H1 (cell line): ENCODE measurements around the gene OSBPL6. TPM values are rescaled to one million over a fixed set of nuclear protein-coding genes. Genes with fewer than 3 reads are reported as not detected.

Experiments used
- CTCF ChIA-PET: fragments of 300-600 bp; sonication (Branson Sonifier 250); formaldehyde crosslinking; loops from one replicate; lab custom pipeline; 2021; ENCODE audit not compliant: partially characterized antibody; lab: Charles Lee
- POLR2A ChIA-PET: fragments of 300-600 bp; sonication (Branson Sonifier 250); formaldehyde crosslinking; loops from one replicate; lab custom pipeline; 2021; ENCODE audit warnings: inconsistent platforms; ENCODE audit not compliant: partially characterized antibody; lab: Charles Lee
- DNase-seq, 2 experiments: peaks; one replicate each; pipeline versions ENCODE4 v3.0.0 to v3.0.0-alpha.2; 2010 to 2022; ENCODE audit warnings: low spot score in 2 of 2, low read depth in 1 of 2, mixed read lengths in 1 of 2
- FAIRE-seq: peaks from 2 replicates; lab custom pipeline; 2011; peaks lifted over from hg19 to GRCh38; lab: Jason Lieb, UNC
- H2AFZ ChIP-seq: 2 replicates; pipeline ENCODE4 v1.8.1; 2012; ENCODE audit warnings: low read length, inconsistent platforms
- H2AK5ac ChIP-seq: 2 replicates; pipeline ENCODE4 v1.6.1; 2013; ENCODE audit warnings: low read depth, low read length
- H2BK120ac ChIP-seq: replicated peaks from 2 replicates; pipeline ENCODE3; 2013; ENCODE audit warnings: low read depth, low read length, inconsistent platforms
- H2BK12ac ChIP-seq: 2 replicates; pipeline ENCODE4 v1.6.1; 2013; ENCODE audit warnings: low read depth, low read length
- H2BK15ac ChIP-seq: 2 replicates; pipeline ENCODE4 v1.6.1; 2013; ENCODE audit warnings: low read length
- H2BK20ac ChIP-seq: 2 replicates; pipeline ENCODE4 v1.6.1; 2013; ENCODE audit warnings: low read length
- H2BK5ac ChIP-seq: 2 replicates; pipeline ENCODE4 v1.6.1; 2013; ENCODE audit warnings: low read depth, low read length
- H3K14ac ChIP-seq: 2 replicates; pipeline ENCODE4 v1.6.1; 2013; ENCODE audit warnings: inconsistent platforms; ENCODE audit not compliant: insufficient read length
- H3K18ac ChIP-seq: 2 replicates; pipeline ENCODE4 v1.6.1; 2013; ENCODE audit warnings: low read length; ENCODE audit errors: extremely low read depth
- H3K23ac ChIP-seq: 2 replicates; pipeline ENCODE4 v1.6.1; 2013; ENCODE audit warnings: inconsistent platforms; ENCODE audit not compliant: insufficient read length
- H3K23me2 ChIP-seq: 2 replicates; pipeline ENCODE4 v1.6.1; 2013; ENCODE audit warnings: low read depth, low read length
- H3K27ac ChIP-seq: 2 replicates; pipeline ENCODE4 v1.6.1; 2011; ENCODE audit warnings: low read depth, low read length, inconsistent platforms
- H3K27me3 ChIP-seq, 4 experiments: replicated peaks in 1 of 4; 1 replicate in 1 of 4; 2 replicates in 3 of 4; pipeline versions ENCODE4 v1.6.1 to v1.8.1; 2011 to 2013; ENCODE audit warnings: low read length in 3 of 4, mild to moderate bottlenecking in 3 of 4, inconsistent platforms in 2 of 4, mixed read lengths in 2 of 4, moderate library complexity in 1 of 4; ENCODE audit not compliant: control insufficient read depth in 3 of 4, insufficient read depth in 3 of 4; ENCODE audit errors: extremely low read depth in 1 of 4
- H3K36me3 ChIP-seq, 4 experiments: 2 replicates each; pipeline versions ENCODE4 v1.6.1 to v1.8.1; 2011 to 2013; ENCODE audit warnings: mild to moderate bottlenecking in 4 of 4, low read length in 3 of 4, moderate library complexity in 2 of 4, control low read depth in 1 of 4, inconsistent platforms in 1 of 4; ENCODE audit not compliant: insufficient read depth in 4 of 4, control insufficient read depth in 2 of 4
- H3K4ac ChIP-seq: replicated peaks from 2 replicates; pipeline ENCODE3; 2013; ENCODE audit warnings: low read length, low read depth, mixed read lengths, inconsistent platforms; ENCODE audit not compliant: insufficient read length
- H3K4me1 ChIP-seq, 4 experiments: replicated peaks in 1 of 4; 1 replicate in 1 of 4; 2 replicates in 3 of 4; pipeline versions ENCODE4 v1.6.1 to v1.8.1; 2011 to 2013; ENCODE audit warnings: low read length in 3 of 4, inconsistent platforms in 2 of 4, mixed read lengths in 1 of 4; ENCODE audit not compliant: insufficient read depth in 4 of 4, control insufficient read depth in 3 of 4
- H3K4me2 ChIP-seq, 2 experiments: 2 replicates each; pipeline versions ENCODE4 v1.6.1 to v1.8.1; 2011 to 2013; ENCODE audit warnings: low read depth in 2 of 2, low read length in 2 of 2, control low read depth in 1 of 2, inconsistent platforms in 1 of 2, mild to moderate bottlenecking in 1 of 2; ENCODE audit not compliant: insufficient read depth in 1 of 2
- H3K4me3 ChIP-seq, 4 experiments: fragments of 200-600, 300-600 bp in 1 of 4; sonication (generic), shearing (Covaris generic), sonication (Bioruptor Twin) in 1 of 4; 2 replicates each; pipeline versions ENCODE4 v1.5.1 to v1.8.1; 2011 to 2016; ENCODE audit warnings: low read length in 4 of 4, low read depth in 3 of 4, control low read depth in 2 of 4, inconsistent platforms in 2 of 4, mild to moderate bottlenecking in 2 of 4, mixed read lengths in 1 of 4, moderate library complexity in 1 of 4; ENCODE audit not compliant: insufficient read depth in 2 of 4; ENCODE audit errors: extremely low read depth in 1 of 4
- H3K56ac ChIP-seq: replicated peaks from 2 replicates; pipeline ENCODE3; 2013; ENCODE audit warnings: low read depth, mild to moderate bottlenecking, mixed read lengths, low read length, inconsistent platforms; ENCODE audit not compliant: insufficient read length
- H3K79me1 ChIP-seq: 2 replicates; pipeline ENCODE4 v1.6.1; 2013; ENCODE audit warnings: low read depth, low read length, control low read depth
- H3K79me2 ChIP-seq, 2 experiments: 2 replicates each; pipeline versions ENCODE4 v1.6.1 to v1.8.1; 2012 to 2013; ENCODE audit warnings: low read length in 2 of 2, mild to moderate bottlenecking in 2 of 2, inconsistent platforms in 1 of 2; ENCODE audit not compliant: insufficient read depth in 2 of 2, control insufficient read depth in 1 of 2
- H3K9ac ChIP-seq, 4 experiments: replicated peaks in 1 of 4; 1 replicate in 1 of 4; 2 replicates in 3 of 4; pipeline versions ENCODE4 v1.6.1 to v1.8.1; 2011 to 2013; ENCODE audit warnings: low read depth in 3 of 4, low read length in 3 of 4, control low read depth in 2 of 4, mild to moderate bottlenecking in 2 of 4, moderate library complexity in 2 of 4, inconsistent platforms in 1 of 4; ENCODE audit errors: extremely low read depth in 1 of 4
- H3K9me3 ChIP-seq, 2 experiments: 2 replicates each; pipeline versions ENCODE4 v1.6.1 to v1.8.1; 2012 to 2013; ENCODE audit warnings: mild to moderate bottlenecking in 2 of 2, moderate library complexity in 2 of 2, control low read depth in 1 of 2, inconsistent platforms in 1 of 2, low read depth in 1 of 2, low read length in 1 of 2, mixed read lengths in 1 of 2; ENCODE audit not compliant: insufficient read depth in 2 of 2
- H4K20me1 ChIP-seq, 2 experiments: replicated peaks in 1 of 2; 2 replicates each; pipeline versions ENCODE3 to v1.8.1; 2011 to 2013; ENCODE audit warnings: inconsistent platforms in 2 of 2, low read length in 2 of 2, mild to moderate bottlenecking in 1 of 2; ENCODE audit not compliant: insufficient read depth in 2 of 2, control insufficient read depth in 1 of 2
- H4K5ac ChIP-seq: 2 replicates; pipeline ENCODE4 v1.6.1; 2013; ENCODE audit warnings: low read length, low read depth, mixed read lengths, inconsistent platforms; ENCODE audit not compliant: insufficient read length
- H4K8ac ChIP-seq: 2 replicates; pipeline ENCODE4 v1.8.0; 2013; ENCODE audit warnings: mild to moderate bottlenecking, moderate library complexity, low read length, inconsistent platforms; ENCODE audit not compliant: insufficient read depth; ENCODE audit errors: extremely low read depth
- H4K91ac ChIP-seq: replicated peaks from 2 replicates; pipeline ENCODE3; 2013; ENCODE audit warnings: low read length, mixed read lengths, inconsistent platforms; ENCODE audit not compliant: insufficient read length
- CHD2 ChIP-seq: IDR thresholded peaks from 2 replicates; pipeline ENCODE4 v1.6.1; 2012; ENCODE audit warnings: low read length, improper control_type of control experiment
- KDM1A ChIP-seq: fragments of 200-600, 300-600 bp; sonication (generic); IDR thresholded peaks from 2 replicates; pipeline ENCODE4 v1.7.1; 2016; ENCODE audit warnings: mild to moderate bottlenecking, low read length, borderline replicate concordance
- NANOG ChIP-seq: IDR thresholded peaks from 2 replicates; pipeline ENCODE4 v1.6.1; 2011; ENCODE audit warnings: low read length, low read depth, mild to moderate bottlenecking, inconsistent platforms; ENCODE audit not compliant: insufficient read depth, poor library complexity, severe bottlenecking
- PHF8 ChIP-seq: fragments of 200-600 bp; sonication (generic); conservative IDR thresholded peaks from 2 replicates; pipeline ENCODE4 v1.7.1; 2012; ENCODE audit warnings: low read depth, mild to moderate bottlenecking, inconsistent platforms, low read length, moderate library complexity
- RBBP5 ChIP-seq: IDR thresholded peaks from 2 replicates; pipeline ENCODE4 v1.7.1; 2012; ENCODE audit warnings: low read depth, mild to moderate bottlenecking, inconsistent platforms, low read length, moderate library complexity, borderline replicate concordance
- RFX5 ChIP-seq: IDR thresholded peaks from 2 replicates; pipeline ENCODE4 v1.6.1; 2011; ENCODE audit warnings: low read depth, low read length, improper control_type of control experiment, borderline replicate concordance
- RXRA ChIP-seq: IDR thresholded peaks from 2 replicates; pipeline ENCODE4 v1.6.1; 2011; ENCODE audit warnings: low read depth, mild to moderate bottlenecking, low read length, moderate library complexity; ENCODE audit not compliant: insufficient read depth
- SAP30 ChIP-seq: fragments of 300-600 bp; sonication (generic); IDR thresholded peaks from 2 replicates; pipeline ENCODE4 v1.7.1; 2012; ENCODE audit warnings: low read length, moderate library complexity, mild to moderate bottlenecking, inconsistent platforms; ENCODE audit not compliant: insufficient read depth, insufficient replicate concordance
- SIN3A ChIP-seq, 2 experiments: IDR thresholded peaks in 1 of 2; conservative IDR thresholded peaks in 1 of 2; 2 replicates each; pipeline ENCODE4 v1.6.1; 2011 to 2012; ENCODE audit warnings: low read length in 2 of 2, improper control_type of control experiment in 1 of 2, low read depth in 1 of 2, mild to moderate bottlenecking in 1 of 2
- SP4 ChIP-seq: IDR thresholded peaks from 2 replicates; pipeline ENCODE4 v1.6.1; 2012; ENCODE audit warnings: low read length, inconsistent platforms
- SRF ChIP-seq: IDR thresholded peaks from 2 replicates; pipeline ENCODE4 v1.6.1; 2011; ENCODE audit warnings: mild to moderate bottlenecking, low read depth, low read length, moderate library complexity
- TBP ChIP-seq: IDR thresholded peaks from 2 replicates; pipeline ENCODE4 v1.6.1; 2011; ENCODE audit warnings: low read depth, low read length, improper control_type of control experiment
- WGBS, 2 experiments: shearing (Covaris generic) in 1 of 2; methylation state at CpG; one replicate each; pipeline versions ENCODE4 v1.1.6 to v1.1.7; 2013 to 2015; ENCODE audit warnings: low lambda C conversion rate in 2 of 2, mixed read lengths in 2 of 2, inconsistent platforms in 1 of 2, low coverage in 1 of 2, missing lambda C conversion rate in 1 of 2; ENCODE audit not compliant: insufficient replicate concordance in 2 of 2, insufficient coverage in 1 of 2, insufficient read length in 1 of 2; ENCODE audit errors: extremely low coverage in 1 of 2, missing lambda C conversion rate in 1 of 2; 5-methylcytosine and 5-hydroxymethylcytosine counted together
- polyA plus RNA-seq, 7 experiments: library from polyadenylated mRNA; depleted of rRNA in 3 of 7; stranded (reverse) in 5 of 7; unstranded in 2 of 7; fragments of >200 nt in 5 of 7; fragments of 200-250 nt in 2 of 7; gene quantifications; 1 replicate in 5 of 7; 2 replicates in 1 of 7; 4 replicates in 1 of 7; pipeline versions ENCODE4 v1.2.1 to v1.2.3, GENCODE V29; 2011 to 2013; ENCODE audit warnings: missing spikeins in 2 of 7, mixed read lengths in 2 of 7
- total RNA-seq: library from RNA; stranded (reverse); fragmentation: NEBNext Ultra II Directional; extraction: Animal tissue kit (Norgen Biotek cat#: 25700); gene quantifications from 2 replicates; pipeline ENCODE4 v1.2.1, GENCODE V29; 2021
- TF ChIP-seq, protein P1 (sequence below): IDR thresholded peaks from 2 replicates; pipeline ENCODE4 v1.6.1; 2011; ENCODE audit warnings: low read length, improper control_type of control experiment

OSBPL6 gene
- total and polyA plus RNA-seq, 2 of the 8 experiments (the other 6 are each of a cell fraction or from before 2014, with no cell fraction given), result 1.7 to 5.6 TPM

DNA sequence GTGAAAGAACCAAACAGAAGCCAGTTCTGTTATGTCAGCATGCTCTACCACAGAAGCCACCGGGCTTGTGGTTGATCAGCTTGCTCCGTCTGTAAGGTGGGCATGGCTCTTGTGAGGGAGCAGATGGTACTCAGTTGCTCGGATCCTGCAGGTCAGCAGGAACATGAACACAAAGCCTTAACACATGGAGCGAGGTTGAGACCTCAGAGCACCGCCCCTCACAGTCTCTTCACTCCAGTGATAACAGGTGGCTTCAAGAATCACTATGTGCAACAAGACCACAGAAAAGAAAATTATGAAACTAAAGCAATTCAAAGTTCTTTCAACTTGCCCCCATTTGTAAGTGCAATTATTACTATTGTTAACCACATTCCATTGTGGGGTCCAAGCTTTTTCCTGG is 72.1 kb downstream of the OSBPL6 start:
- Histone ChIP-seq H3K56ac (no peak overlapping the region), H3K9ac (no peak overlapping the region), H2BK5ac (no peak overlapping the region), H3K79me2 (no peaks in the 10 kb centered on the region), H2BK12ac (no peak overlapping the region), H3K4me1 (peaks cover 0 to 2% (median 0%) of the 10 kb centered on the region in 4 experiments; a peak in 2 of 7 replicates), H3K27ac (no peak overlapping the region), H3K36me3 (no peaks in the 10 kb centered on the region), H3K23me2 (no peaks in the 10 kb centered on the region), H2BK15ac (no peak overlapping the region), H3K14ac (no peak overlapping the region), H4K5ac (no peak overlapping the region), H4K91ac (no peak overlapping the region), H3K9me3 (no peaks in the 10 kb centered on the region), H2AFZ (no peak overlapping the region), H3K4ac (no peak overlapping the region), H2BK120ac (no peak overlapping the region), H2BK20ac (no peak overlapping the region), H3K23ac (no peak overlapping the region), H4K20me1 (no peaks in the 10 kb centered on the region), H3K4me2 (no peak overlapping the region), H3K27me3 (no peaks in the 10 kb centered on the region), H3K79me1 (no peaks in the 10 kb centered on the region), H2AK5ac (no peak overlapping the region), H4K8ac (no peak overlapping the region), H3K18ac (no peak overlapping the region), H3K4me3 (no peak overlapping the region)
- ChIA-PET CTCF (interaction anchor here (2.6 kb wide), 1 partner anchor 13 kb away, joined by 7 read pairs; no protein-coding TSS in a partner anchor), POLR2A (interaction anchor here (1.7 kb wide), 1 partner anchor 10 kb away, joined by 4 read pairs; no protein-coding TSS in a partner anchor)
- FAIRE-seq (no peak), DNase-seq (no peak)
- 89% methylated on average over 5 of the region's 5 CpGs; no CpG with 5 or more reads in 1 of the 2 experiments for WGBS, 2 experiments
- TF ChIP-seq SIN3A (conservative IDR thresholded peaks at IDR 0.05 in 1 of 2, IDR thresholded peaks at IDR 0.05 in 1 of 2; ENCODE audit: low read depth in 1 of 2, low read length in 2 of 2) (no peak), CHD2 (no peak), SP4 (no peak), RXRA (no peak), RFX5 (no peak), RBBP5 (no peak), NANOG (no peak), SAP30 (no peak), SRF (no peak), TBP (no peak), PHF8 (no peak), KDM1A (no peak)
- TF ChIP-seq, protein P1, sequence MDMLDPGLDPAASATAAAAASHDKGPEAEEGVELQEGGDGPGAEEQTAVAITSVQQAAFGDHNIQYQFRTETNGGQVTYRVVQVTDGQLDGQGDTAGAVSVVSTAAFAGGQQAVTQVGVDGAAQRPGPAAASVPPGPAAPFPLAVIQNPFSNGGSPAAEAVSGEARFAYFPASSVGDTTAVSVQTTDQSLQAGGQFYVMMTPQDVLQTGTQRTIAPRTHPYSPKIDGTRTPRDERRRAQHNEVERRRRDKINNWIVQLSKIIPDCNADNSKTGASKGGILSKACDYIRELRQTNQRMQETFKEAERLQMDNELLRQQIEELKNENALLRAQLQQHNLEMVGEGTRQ, result no peak
